ENCODE results near the gene DPP10.

DNA sequence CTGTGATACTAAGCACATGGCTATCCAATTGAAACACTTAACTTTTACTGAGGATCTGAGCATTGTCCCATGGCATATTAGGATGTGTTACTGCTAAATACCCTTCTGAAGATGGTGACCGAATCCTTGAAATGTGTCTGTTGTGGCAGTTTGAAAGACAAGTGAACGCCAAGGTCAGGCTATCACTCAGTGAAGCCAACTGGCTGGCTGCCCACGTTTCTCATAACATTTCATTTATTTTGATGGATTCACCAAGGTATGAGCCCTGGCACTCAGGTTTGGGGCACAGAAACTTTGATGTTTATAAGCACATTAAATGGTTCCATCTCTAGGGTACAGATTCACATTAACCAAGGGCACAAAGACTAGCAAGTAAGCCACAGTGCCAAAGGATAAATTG is 850.3 kb downstream of the DPP10 start:
- TF ChIP-seq, protein P1, sequence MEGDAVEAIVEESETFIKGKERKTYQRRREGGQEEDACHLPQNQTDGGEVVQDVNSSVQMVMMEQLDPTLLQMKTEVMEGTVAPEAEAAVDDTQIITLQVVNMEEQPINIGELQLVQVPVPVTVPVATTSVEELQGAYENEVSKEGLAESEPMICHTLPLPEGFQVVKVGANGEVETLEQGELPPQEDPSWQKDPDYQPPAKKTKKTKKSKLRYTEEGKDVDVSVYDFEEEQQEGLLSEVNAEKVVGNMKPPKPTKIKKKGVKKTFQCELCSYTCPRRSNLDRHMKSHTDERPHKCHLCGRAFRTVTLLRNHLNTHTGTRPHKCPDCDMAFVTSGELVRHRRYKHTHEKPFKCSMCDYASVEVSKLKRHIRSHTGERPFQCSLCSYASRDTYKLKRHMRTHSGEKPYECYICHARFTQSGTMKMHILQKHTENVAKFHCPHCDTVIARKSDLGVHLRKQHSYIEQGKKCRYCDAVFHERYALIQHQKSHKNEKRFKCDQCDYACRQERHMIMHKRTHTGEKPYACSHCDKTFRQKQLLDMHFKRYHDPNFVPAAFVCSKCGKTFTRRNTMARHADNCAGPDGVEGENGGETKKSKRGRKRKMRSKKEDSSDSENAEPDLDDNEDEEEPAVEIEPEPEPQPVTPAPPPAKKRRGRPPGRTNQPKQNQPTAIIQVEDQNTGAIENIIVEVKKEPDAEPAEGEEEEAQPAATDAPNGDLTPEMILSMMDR (IDR thresholded peaks at IDR 0.05), result no peak
- TF ChIP-seq POLR2A (IDR thresholded peaks at IDR 0.05), result no peak
